ENCODE measurements around the gene RGL2. TPM values are rescaled to one million over a fixed set of nuclear protein-coding genes. Genes with fewer than 3 reads are reported as not detected.

Gene RGL2
- total and polyA plus RNA-seq, 2 of the 13 experiments (the other 11 are each of a cell fraction or from before 2014, with no cell fraction given), result 22.9 to 47.4 TPM

- TF ChIP-seq NR2C2 (CRISPR knock-in tag; IDR thresholded peaks at IDR 0.05; ENCODE audit: borderline replicate concordance) (no peak), IRF2 (CRISPR knock-in tag; IDR thresholded peaks at IDR 0.05) (peak; percentile 38; the same call in 1 of the 2 replicates), SAP130 (CRISPR knock-in tag; IDR thresholded peaks at IDR 0.05; ENCODE audit: low read depth) (peak; percentile 49), ISL2 (CRISPR knock-in tag; IDR thresholded peaks at IDR 0.05) (no peak), ZNF407 (CRISPR knock-in tag; IDR thresholded peaks at IDR 0.05; ENCODE audit: not compliant biosample characterization) (no peak), NR2F6 (IDR thresholded peaks at IDR 0.05) (no peak), NR2F6 (CRISPR knock-in tag; IDR thresholded peaks at IDR 0.05) (no peak), ZNF124 (CRISPR knock-in tag; IDR thresholded peaks at IDR 0.05) (0 out of 2 replicates have a peak, but pooled peaks have one; percentile 45), STAG1 (CRISPR knock-in tag; IDR thresholded peaks at IDR 0.05) (peak; percentile 63), ZNF569 (CRISPR knock-in tag; IDR thresholded peaks at IDR 0.05; ENCODE audit: borderline replicate concordance) (no peak), BRD4 (CRISPR knock-in tag; IDR thresholded peaks at IDR 0.05) (no peak), GABPB1 (CRISPR knock-in tag; IDR thresholded peaks at IDR 0.05) (no peak), ZNF572 (CRISPR knock-in tag; IDR thresholded peaks at IDR 0.05) (no peak), ZBTB43 (CRISPR knock-in tag; conservative IDR thresholded peaks at IDR 0.05) (no peak), KLF16 (CRISPR knock-in tag; IDR thresholded peaks at IDR 0.05) (0 out of 4 replicates have a peak, but pooled peaks of 1 of the 2 experiments have one; percentile 21), AGO2 (optimal IDR thresholded peaks at IDR 0.05; ENCODE audit: low read depth, low read length) (no peak), ZBTB34 (CRISPR knock-in tag; IDR thresholded peaks at IDR 0.05) (no peak), JARID2 (CRISPR knock-in tag; IDR thresholded peaks at IDR 0.05; ENCODE audit: insufficient replicate concordance) (no peak)
These were observed 46.3 kb upstream of the RGL2 start (continued) for GRCh38 chr6:33344701-33345697.

Data from HepG2 (cell line).